Measurements from ENCODE around the gene REPIN1. TPM values are rescaled to one million over a fixed set of nuclear protein-coding genes. Genes with fewer than 3 reads are reported as not detected.
A peak's percentile ranks its signal among the peaks of the same experiment; 100 is the strongest.

REPIN1 gene
- total RNA-seq, 1 experiment from 2014 or later: 131 TPM

- DNase-seq (ENCODE audit: low read depth, low spot score): no peak
- in situ Hi-C loops (cut with HindIII; ENCODE audit: low pct_unique_long_range_greater_than_20kb, low sequenced_read_pairs): no loop called here
Measured at GRCh38 chr7:150369748-150370501, 1.3 kb downstream of the REPIN1 start.

GRCh38 chr7:150370612-150371071, 2.0 kb downstream of the REPIN1 start:
- in situ Hi-C loops (cut with HindIII; ENCODE audit: low pct_unique_long_range_greater_than_20kb, low sequenced_read_pairs): no loop called here
- DNase-seq (ENCODE audit: low read depth, low spot score): no peak

GRCh38 chr7:150371131-150371995, 2.7 kb downstream of the REPIN1 start:
- in situ Hi-C loops (cut with HindIII; ENCODE audit: low pct_unique_long_range_greater_than_20kb, low sequenced_read_pairs): no loop called here
- no peak for DNase-seq (ENCODE audit: low read depth, low spot score)

- in situ Hi-C loops (cut with HindIII; ENCODE audit: low pct_unique_long_range_greater_than_20kb, low sequenced_read_pairs): no loop called here
- no peak for DNase-seq (ENCODE audit: low read depth, low spot score)
Measured at GRCh38 chr7:150371996-150372270, 3.3 kb downstream of the REPIN1 start.

- in situ Hi-C loops (cut with HindIII; ENCODE audit: low pct_unique_long_range_greater_than_20kb, low sequenced_read_pairs): no loop called here
- no peak for DNase-seq (ENCODE audit: low read depth, low spot score)
Measured at GRCh38 chr7:150372271-150373048, 3.8 kb downstream of the REPIN1 start.

- in situ Hi-C loops (cut with HindIII; ENCODE audit: low pct_unique_long_range_greater_than_20kb, low sequenced_read_pairs): no loop called here
- no peak for DNase-seq (ENCODE audit: low read depth, low spot score)
Measured at GRCh38 chr7:150373049-150373801, 4.6 kb downstream of the REPIN1 start.

- in situ Hi-C loops (cut with HindIII; ENCODE audit: low pct_unique_long_range_greater_than_20kb, low sequenced_read_pairs): no loop called here
- no peak for DNase-seq (ENCODE audit: low read depth, low spot score)
Measured at GRCh38 chr7:150374026-150374425, 5.4 kb downstream of the REPIN1 start.

- no peak for DNase-seq (ENCODE audit: low read depth, low spot score)
- in situ Hi-C loops (cut with HindIII; ENCODE audit: low pct_unique_long_range_greater_than_20kb, low sequenced_read_pairs): no loop called here
Measured at GRCh38 chr7:150374472-150374871, 5.8 kb downstream of the REPIN1 start.

GRCh38 chr7:150375662-150376521, 7.3 kb downstream of the REPIN1 start:
- DNase-seq (ENCODE audit: low read depth, low spot score): no peak
- in situ Hi-C loops (cut with HindIII; ENCODE audit: low pct_unique_long_range_greater_than_20kb, low sequenced_read_pairs): no loop called here

- in situ Hi-C loops (cut with HindIII; ENCODE audit: low pct_unique_long_range_greater_than_20kb, low sequenced_read_pairs): no loop called here
- DNase-seq (ENCODE audit: low read depth, low spot score): no peak
Measured at GRCh38 chr7:150376560-150376959, 7.9 kb downstream of the REPIN1 start.

GRCh38 chr7:150377196-150377595, 8.6 kb downstream of the REPIN1 start:
- in situ Hi-C loops (cut with HindIII; ENCODE audit: low pct_unique_long_range_greater_than_20kb, low sequenced_read_pairs): no loop called here
- DNase-seq (ENCODE audit: low read depth, low spot score): no peak

- no peak for DNase-seq (ENCODE audit: low read depth, low spot score)
- in situ Hi-C loops (cut with HindIII; ENCODE audit: low pct_unique_long_range_greater_than_20kb, low sequenced_read_pairs): no loop called here
Measured at GRCh38 chr7:150377635-150378034, 9.0 kb downstream of the REPIN1 start.

- in situ Hi-C loops (cut with HindIII; ENCODE audit: low pct_unique_long_range_greater_than_20kb, low sequenced_read_pairs): no loop called here
- DNase-seq (ENCODE audit: low read depth, low spot score): peak; percentile 67
Measured at GRCh38 chr7:150378115-150378852, 9.7 kb downstream of the REPIN1 start.

- in situ Hi-C loops (cut with HindIII; ENCODE audit: low pct_unique_long_range_greater_than_20kb, low sequenced_read_pairs): no loop called here
- DNase-seq (ENCODE audit: low read depth, low spot score): peak; percentile 96
Measured at GRCh38 chr7:150378853-150379440, 10.3 kb downstream of the REPIN1 start, which contains the start of gene ZNF775. TSS of gene ZNF775 (plus strand) at chr7:150379330. CDS start at chr7:150388471, 9,141 bp downstream.

- in situ Hi-C loops (cut with HindIII; ENCODE audit: low pct_unique_long_range_greater_than_20kb, low sequenced_read_pairs): no loop called here
- no peak for DNase-seq (ENCODE audit: low read depth, low spot score)
Measured at GRCh38 chr7:150379441-150380379, 11.1 kb downstream of the REPIN1 start.
